ENCODE results near the gene LRRC38. TPM values are rescaled to one million over a fixed set of nuclear protein-coding genes. Genes with fewer than 3 reads are reported as not detected.
"Not testable (repeated sequence)": the region's sequence is repeated elsewhere in the genome, so short reads cannot be mapped to it uniquely, and the experiment has no call there.

Gene LRRC38
- total RNA-seq, 2 experiments from 2014 or later: not detected

- H3K9me3 Mint-ChIP-seq: no peaks in the 10 kb centered on the region
- peaks cover 3% of the 10 kb centered on the region for H3K27me3 Mint-ChIP-seq
- H3K4me3 Mint-ChIP-seq: no peak overlapping the region
- H3K36me3 Mint-ChIP-seq (ENCODE audit: low read depth): no peaks in the 10 kb centered on the region
- DNase-seq: no peak
- H3K4me1 Mint-ChIP-seq: peaks cover 6% of the 10 kb centered on the region
- CTCF ChIA-PET: no interaction called here
- POLR2A ChIA-PET: no interaction called here
- H3K27ac Mint-ChIP-seq: no peak overlapping the region
Measured at GRCh38 chr1:13479171-13479856, 34.5 kb downstream of the LRRC38 start.

GRCh38 chr1:13478692-13479091 is 35.1 kb downstream of the LRRC38 start:
- Mint-ChIP-seq H3K4me1 (peaks cover 6% of the 10 kb centered on the region), H3K27ac (no peak overlapping the region), H3K36me3 (ENCODE audit: low read depth) (no peaks in the 10 kb centered on the region), H3K27me3 (peaks cover 3% of the 10 kb centered on the region), H3K4me3 (no peak overlapping the region), H3K9me3 (no peaks in the 10 kb centered on the region)
- ChIA-PET POLR2A (no interaction called here), CTCF (no interaction called here)
- DNase-seq: no peak

- POLR2A ChIA-PET: no interaction called here
- no peak for DNase-seq
- Mint-ChIP-seq H3K9me3 (no peaks in the 10 kb centered on the region), H3K4me1 (no peaks in the 10 kb centered on the region), H3K27me3 (no peaks in the 10 kb centered on the region), H3K4me3 (no peak overlapping the region), H3K36me3 (ENCODE audit: low read depth) (no peaks in the 10 kb centered on the region), H3K27ac (no peak overlapping the region)
- CTCF ChIA-PET: no interaction called here
Measured at GRCh38 chr1:13469343-13469742, 44.5 kb downstream of the LRRC38 start.

- H3K4me3 Mint-ChIP-seq: no peak overlapping the region
- ChIA-PET POLR2A (no interaction called here), CTCF (no interaction called here)
- H3K27ac Mint-ChIP-seq: no peak overlapping the region
- DNase-seq: no peak
- H3K27me3 Mint-ChIP-seq: no peaks in the 10 kb centered on the region
- H3K36me3 Mint-ChIP-seq (ENCODE audit: low read depth): no peaks in the 10 kb centered on the region
- H3K4me1 Mint-ChIP-seq: no peaks in the 10 kb centered on the region
- H3K9me3 Mint-ChIP-seq: no peaks in the 10 kb centered on the region
Measured at GRCh38 chr1:13465515-13465914, 48.3 kb downstream of the LRRC38 start.

GRCh38 chr1:13462682-13463081 is 51.1 kb downstream of the LRRC38 start:
- ChIA-PET POLR2A (no interaction called here), CTCF (no interaction called here)
- Mint-ChIP-seq H3K36me3 (ENCODE audit: low read depth) (no peaks in the 10 kb centered on the region), H3K4me1 (no peaks in the 10 kb centered on the region), H3K9me3 (no peaks in the 10 kb centered on the region), H3K27ac (no peak overlapping the region), H3K4me3 (no peak overlapping the region), H3K27me3 (no peaks in the 10 kb centered on the region)
- no peak for DNase-seq

GRCh38 chr1:13461977-13462376 is 51.8 kb downstream of the LRRC38 start:
- no peaks in the 10 kb centered on the region for H3K36me3 Mint-ChIP-seq (ENCODE audit: low read depth)
- H3K4me3 Mint-ChIP-seq: no peak overlapping the region
- H3K27ac Mint-ChIP-seq: no peak overlapping the region
- H3K4me1 Mint-ChIP-seq: no peaks in the 10 kb centered on the region
- POLR2A ChIA-PET: no interaction called here
- no peaks in the 10 kb centered on the region for H3K9me3 Mint-ChIP-seq
- H3K27me3 Mint-ChIP-seq: no peaks in the 10 kb centered on the region
- no peak for DNase-seq
- CTCF ChIA-PET: no interaction called here

GRCh38 chr1:13456904-13457532 is 56.8 kb downstream of the LRRC38 start:
- no peak overlapping the region for H3K27ac Mint-ChIP-seq
- H3K36me3 Mint-ChIP-seq (ENCODE audit: low read depth): no peaks in the 10 kb centered on the region
- CTCF ChIA-PET: no interaction called here
- H3K27me3 Mint-ChIP-seq: no peaks in the 10 kb centered on the region
- DNase-seq: no peak
- no peaks in the 10 kb centered on the region for H3K9me3 Mint-ChIP-seq
- POLR2A ChIA-PET: no interaction called here
- no peak overlapping the region for H3K4me3 Mint-ChIP-seq
- H3K4me1 Mint-ChIP-seq: no peaks in the 10 kb centered on the region

GRCh38 chr1:13451399-13451965 is 62.3 kb downstream of the LRRC38 start:
- Mint-ChIP-seq H3K9me3 (no peaks in the 10 kb centered on the region), H3K36me3 (ENCODE audit: low read depth) (no peaks in the 10 kb centered on the region), H3K4me1 (no peaks in the 10 kb centered on the region), H3K4me3 (no peak overlapping the region), H3K27ac (no peak overlapping the region), H3K27me3 (no peaks in the 10 kb centered on the region)
- DNase-seq: no peak
- ChIA-PET POLR2A (no interaction called here), CTCF (no interaction called here)

GRCh38 chr1:13450204-13450603 is 63.6 kb downstream of the LRRC38 start:
- Mint-ChIP-seq H3K4me1 (no peaks in the 10 kb centered on the region), H3K36me3 (ENCODE audit: low read depth) (no peaks in the 10 kb centered on the region), H3K27ac (no peak overlapping the region), H3K27me3 (no peaks in the 10 kb centered on the region), H3K4me3 (no peak overlapping the region), H3K9me3 (no peaks in the 10 kb centered on the region)
- POLR2A ChIA-PET: no interaction called here
- CTCF ChIA-PET: no interaction called here
- DNase-seq: no peak

GRCh38 chr1:13443335-13443979 is 70.3 kb downstream of the LRRC38 start:
- no peak overlapping the region for H3K27ac Mint-ChIP-seq
- no peaks in the 10 kb centered on the region for H3K36me3 Mint-ChIP-seq (ENCODE audit: low read depth)
- H3K27me3 Mint-ChIP-seq: no peaks in the 10 kb centered on the region
- H3K4me1 Mint-ChIP-seq: no peaks in the 10 kb centered on the region
- no peak for DNase-seq
- ChIA-PET CTCF (no interaction called here), POLR2A (no interaction called here)
- H3K9me3 Mint-ChIP-seq: no peaks in the 10 kb centered on the region
- H3K4me3 Mint-ChIP-seq: no peak overlapping the region

GRCh38 chr1:13439104-13439783 is 74.6 kb downstream of the LRRC38 start:
- POLR2A ChIA-PET; DNase-seq; H3K9me3 Mint-ChIP-seq; H3K4me3 Mint-ChIP-seq; H3K36me3 Mint-ChIP-seq (ENCODE audit: low read depth); H3K4me1 Mint-ChIP-seq; H3K27me3 Mint-ChIP-seq; H3K27ac Mint-ChIP-seq; CTCF ChIA-PET: not testable (repeated sequence)

GRCh38 chr1:13435458-13435857 is 78.3 kb downstream of the LRRC38 start:
- Mint-ChIP-seq H3K27me3 (no peaks in the 10 kb centered on the region), H3K36me3 (ENCODE audit: low read depth) (no peaks in the 10 kb centered on the region), H3K27ac (no peak overlapping the region), H3K4me1 (no peaks in the 10 kb centered on the region), H3K4me3 (no peak overlapping the region), H3K9me3 (no peaks in the 10 kb centered on the region)
- POLR2A ChIA-PET: no interaction called here
- no peak for DNase-seq
- CTCF ChIA-PET: interaction anchor here (0.6 kb wide), 1 partner anchor 34 kb away, joined by 3 read pairs; no protein-coding TSS in a partner anchor

GRCh38 chr1:13433694-13434358 is 80.0 kb downstream of the LRRC38 start:
- H3K4me3 Mint-ChIP-seq: not testable (repeated sequence)

More at GRCh38 chr1:13433694-13434358, 80.0 kb downstream of the LRRC38 start:
- DNase-seq; H3K9me3 Mint-ChIP-seq; H3K27ac Mint-ChIP-seq; H3K36me3 Mint-ChIP-seq (ENCODE audit: low read depth); CTCF ChIA-PET; H3K27me3 Mint-ChIP-seq; H3K4me1 Mint-ChIP-seq; POLR2A ChIA-PET: not testable (repeated sequence)
